ENCODE data around the gene RABL6.
"Not testable (repeated sequence)": the region's sequence is repeated elsewhere in the genome, so short reads cannot be mapped to it uniquely, and the experiment has no call there.

The RABL6 gene

GRCh38 chr9:136821826-136822544 lies 14.2 kb downstream of the RABL6 start:
- no peak for DNase-seq

GRCh38 chr9:136823136-136824046 lies 15.6 kb downstream of the RABL6 start:
- DNase-seq, result no peak

- DNase-seq, result no peak
These were observed 16.9 kb downstream of the RABL6 start for GRCh38 chr9:136824496-136825225.

- no peak for DNase-seq
These were observed 17.8 kb downstream of the RABL6 start for GRCh38 chr9:136825295-136826187.

DNA sequence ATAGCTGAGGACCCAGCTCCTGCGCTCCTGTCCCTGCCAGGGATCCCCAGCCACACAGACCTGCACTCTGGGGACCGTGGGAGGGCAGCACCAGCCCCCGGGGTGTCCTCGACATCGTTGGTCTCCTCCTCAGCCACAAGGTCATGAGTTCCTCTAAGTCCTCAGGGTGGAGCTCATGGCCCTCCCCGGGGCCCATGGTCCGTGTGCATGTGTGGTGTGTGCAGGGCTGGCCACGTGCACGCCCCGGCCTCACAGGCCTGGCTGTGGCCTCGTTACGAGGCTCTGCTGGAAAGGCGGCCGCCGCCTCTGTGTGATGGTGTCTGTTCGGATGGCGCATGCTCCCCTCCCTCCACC lies 18.4 kb downstream of the RABL6 start:
- DNase-seq, result no peak

DNA sequence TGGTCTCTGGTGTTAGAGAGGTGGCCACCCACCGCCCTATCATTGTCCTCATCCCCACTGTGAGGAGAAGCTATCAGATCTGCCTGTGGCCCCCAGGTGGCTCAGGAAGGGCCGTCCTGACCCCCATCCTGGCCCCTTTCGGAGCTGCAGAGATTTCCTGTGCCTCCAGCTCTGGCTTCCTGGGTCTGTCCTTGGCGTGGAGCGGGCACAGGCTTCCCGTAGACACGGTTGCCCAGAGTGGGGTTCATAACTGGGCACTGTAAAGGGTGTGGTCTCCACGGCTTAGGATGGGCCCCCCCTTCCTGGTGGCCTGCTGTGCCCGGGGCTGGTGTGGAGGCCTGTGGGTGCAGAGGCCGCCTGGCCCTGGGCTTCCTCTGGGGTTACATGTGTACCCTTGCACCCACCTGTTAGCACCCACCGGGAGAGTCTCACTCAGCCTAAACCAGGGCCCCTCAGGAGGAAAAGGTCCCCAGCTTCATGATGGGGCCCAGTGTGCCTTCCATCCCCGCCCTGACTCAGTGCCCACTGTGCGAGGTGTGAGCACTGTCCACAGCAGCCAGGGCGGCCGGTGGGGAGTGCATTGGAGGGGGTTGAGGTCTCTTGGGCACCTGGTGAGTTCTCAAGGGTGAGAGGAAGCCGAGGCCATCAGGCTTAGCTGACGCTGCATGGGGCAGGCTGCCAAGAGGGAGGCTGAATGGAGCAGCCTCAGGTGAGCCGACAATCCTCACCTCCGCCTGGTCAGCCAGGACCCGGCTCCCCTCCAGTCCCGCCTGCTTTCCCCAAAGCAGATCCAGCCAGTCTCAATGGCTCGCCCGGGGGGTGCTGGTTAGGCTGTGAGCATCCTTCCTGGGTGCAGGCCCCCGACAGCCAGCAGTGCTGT lies 19.2 kb downstream of the RABL6 start:
- DNase-seq, result no peak

DNA sequence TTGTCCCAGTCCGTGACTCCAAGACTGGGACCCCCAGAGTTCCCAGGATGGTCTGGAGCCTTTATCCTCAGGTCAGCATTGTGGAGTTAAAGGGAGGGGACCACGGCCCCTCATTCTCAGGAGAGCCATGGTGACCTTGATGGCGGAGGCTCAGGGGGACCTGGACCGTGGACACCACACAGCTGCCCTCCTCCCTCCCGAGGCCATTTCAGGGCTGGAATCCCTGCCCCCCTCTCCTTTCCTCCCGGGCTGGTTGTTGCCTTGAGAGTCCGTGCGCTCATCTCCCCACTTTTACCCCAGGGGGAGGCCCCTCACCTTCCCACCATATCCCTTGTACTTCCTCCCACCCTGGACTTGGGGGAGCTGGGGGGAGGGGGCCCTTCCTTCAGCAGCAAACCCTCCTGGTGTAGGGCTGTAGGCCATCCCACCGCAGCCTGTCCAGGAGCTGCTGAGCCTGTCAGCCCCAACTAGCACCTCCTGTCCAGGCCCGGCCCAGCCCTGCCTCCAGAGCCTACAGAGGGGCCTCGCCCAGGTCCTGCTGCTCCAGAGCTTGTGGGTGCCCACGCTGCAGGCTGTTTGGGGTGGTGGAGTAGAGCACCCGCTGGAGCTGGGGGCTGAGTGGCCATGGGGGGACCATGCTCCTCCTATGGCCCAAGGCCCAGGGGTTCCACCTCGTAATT lies 20.2 kb downstream of the RABL6 start:
- DNase-seq, result no peak

DNA sequence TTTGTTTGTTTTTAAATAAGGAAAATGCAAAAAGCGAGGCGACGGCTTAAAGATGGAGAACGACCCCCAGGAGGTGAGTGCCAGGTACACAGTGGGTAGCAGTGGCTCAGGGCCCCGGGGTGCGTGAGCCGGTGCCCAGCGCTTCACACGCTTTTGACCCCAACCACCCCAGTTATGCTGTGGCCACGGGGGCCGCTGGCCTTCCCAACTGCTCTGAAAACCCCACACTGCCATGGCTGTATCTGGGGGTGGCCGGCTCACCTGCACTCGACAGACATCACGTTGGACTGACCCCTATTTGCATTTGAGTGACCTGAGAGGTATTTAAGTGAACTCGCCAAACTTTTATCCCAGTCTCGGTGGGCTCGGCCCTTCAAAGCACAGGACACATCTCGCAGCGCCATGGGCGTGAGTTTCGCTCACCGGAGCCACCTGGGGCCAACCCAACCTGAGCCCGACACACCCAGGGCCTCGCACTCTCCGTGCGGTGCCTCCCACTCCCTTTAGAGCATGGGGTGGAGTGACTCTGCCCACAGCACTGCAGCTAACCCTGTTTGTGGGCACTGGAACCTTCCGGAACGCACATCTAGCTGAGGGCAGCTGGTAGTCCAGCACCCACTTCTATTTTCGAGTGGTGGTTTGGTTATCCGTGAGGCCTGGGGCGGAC lies 20.9 kb downstream of the RABL6 start:
- DNase-seq, result no peak

DNA sequence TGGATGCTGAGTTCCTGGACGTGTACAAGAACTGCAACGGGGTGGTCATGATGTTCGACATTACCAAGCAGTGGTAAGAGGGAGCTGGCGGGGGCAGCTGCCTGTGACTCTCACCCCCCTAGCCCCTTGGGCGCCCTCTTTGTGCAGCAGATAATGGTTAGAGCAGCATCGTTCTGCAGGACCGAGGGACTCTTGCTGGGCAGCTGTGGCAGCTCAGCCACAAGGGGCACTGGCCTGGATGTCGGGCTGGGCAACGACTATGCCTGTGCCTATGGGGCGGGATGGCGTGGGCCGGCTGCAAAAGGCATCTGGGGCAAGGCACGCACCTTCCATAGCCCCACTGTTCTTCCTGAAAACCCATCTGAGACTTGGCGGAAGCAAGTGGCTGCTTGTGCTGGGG lies 21.7 kb downstream of the RABL6 start:
- DNase-seq, result no peak

DNA sequence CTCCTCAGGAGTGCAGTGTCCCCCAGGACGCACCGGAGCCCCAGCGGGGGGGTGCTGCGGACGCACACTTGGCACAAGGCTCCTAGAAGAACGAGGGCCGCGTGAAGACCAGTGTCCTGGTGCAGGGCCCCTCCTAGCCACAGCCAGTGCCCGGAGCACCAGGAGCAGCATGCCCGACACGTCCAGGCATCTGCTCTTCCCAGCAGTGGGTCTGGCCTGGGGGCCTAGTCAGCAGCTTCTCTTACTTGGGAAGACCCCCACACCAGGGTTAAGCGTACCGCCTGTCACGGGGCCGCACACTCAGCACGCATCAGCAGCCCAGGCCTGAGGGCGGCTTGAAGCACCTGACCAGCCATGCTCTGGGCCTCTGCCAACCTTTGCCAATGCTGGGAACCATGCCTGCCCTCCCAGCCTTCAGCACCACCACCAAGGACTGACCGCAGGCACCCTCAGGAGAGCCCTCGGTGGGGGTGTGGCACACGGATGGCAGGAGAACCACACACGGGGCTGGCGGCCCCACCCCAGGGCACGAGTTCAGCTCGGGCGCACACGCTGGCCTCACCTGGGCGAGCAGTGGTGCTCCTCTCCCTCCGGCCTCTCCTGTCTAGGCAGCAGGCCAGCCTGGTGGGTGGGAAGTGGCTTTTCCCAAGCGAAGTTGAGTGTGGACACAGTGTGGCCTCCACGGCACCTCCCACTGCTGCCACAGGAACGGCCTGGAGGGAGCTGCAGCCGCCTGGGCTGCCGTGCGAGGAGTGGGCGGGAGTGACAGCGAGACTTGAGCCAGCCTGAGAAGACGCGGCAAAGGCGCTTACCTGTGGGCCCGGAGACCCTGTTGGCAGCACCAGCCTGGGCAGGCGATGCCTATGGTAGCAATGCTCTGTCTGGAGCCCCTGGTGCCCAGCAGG lies 22.5 kb downstream of the RABL6 start:
- no peak for DNase-seq

GRCh38 chr9:136831002-136831719 lies 23.4 kb downstream of the RABL6 start:
- no peak for DNase-seq

DNA sequence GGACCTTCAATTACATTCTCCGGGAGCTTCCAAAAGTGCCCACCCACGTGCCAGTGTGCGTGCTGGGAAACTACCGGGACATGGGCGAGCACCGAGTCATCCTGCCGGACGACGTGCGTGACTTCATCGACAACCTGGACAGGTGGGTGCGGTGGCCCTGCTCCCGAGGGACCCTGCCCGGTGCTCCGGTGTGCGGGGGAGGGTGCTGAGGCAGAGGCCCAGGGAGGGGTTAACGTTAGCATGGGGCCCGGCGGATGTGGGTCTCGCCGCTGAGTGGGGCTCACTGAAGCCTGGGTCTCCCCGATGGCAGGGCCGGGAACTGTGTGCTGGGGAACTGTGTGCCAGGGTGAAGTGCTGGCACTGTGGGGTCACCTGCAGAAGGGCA lies 24.0 kb downstream of the RABL6 start:
- no peak for DNase-seq

DNA sequence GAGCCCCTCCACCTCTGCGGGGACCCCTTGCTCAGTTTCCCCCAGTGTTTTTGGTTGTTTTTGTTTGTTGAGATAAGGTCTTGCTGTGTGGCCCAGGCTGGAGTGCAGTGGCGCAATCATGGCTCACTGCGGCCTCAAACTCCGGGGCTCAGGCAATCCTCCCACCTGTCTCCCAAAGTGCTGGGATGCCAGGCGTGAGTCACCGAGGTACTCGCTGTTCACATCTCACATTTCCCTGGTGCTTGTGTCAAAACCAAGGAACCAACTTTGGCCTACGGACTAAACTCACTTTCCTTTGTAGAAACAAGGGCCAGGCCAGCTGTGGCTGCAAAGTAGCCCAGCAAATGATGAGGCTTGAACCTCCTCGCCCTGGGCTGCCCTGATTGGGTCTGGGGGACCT lies 24.8 kb downstream of the RABL6 start:
- no peak for DNase-seq

- DNase-seq, result not testable (repeated sequence)
These were observed 25.8 kb downstream of the RABL6 start for GRCh38 chr9:136833381-136834048.

- DNase-seq, result no peak
These were observed 27.6 kb downstream of the RABL6 start for GRCh38 chr9:136835162-136835931.

DNA sequence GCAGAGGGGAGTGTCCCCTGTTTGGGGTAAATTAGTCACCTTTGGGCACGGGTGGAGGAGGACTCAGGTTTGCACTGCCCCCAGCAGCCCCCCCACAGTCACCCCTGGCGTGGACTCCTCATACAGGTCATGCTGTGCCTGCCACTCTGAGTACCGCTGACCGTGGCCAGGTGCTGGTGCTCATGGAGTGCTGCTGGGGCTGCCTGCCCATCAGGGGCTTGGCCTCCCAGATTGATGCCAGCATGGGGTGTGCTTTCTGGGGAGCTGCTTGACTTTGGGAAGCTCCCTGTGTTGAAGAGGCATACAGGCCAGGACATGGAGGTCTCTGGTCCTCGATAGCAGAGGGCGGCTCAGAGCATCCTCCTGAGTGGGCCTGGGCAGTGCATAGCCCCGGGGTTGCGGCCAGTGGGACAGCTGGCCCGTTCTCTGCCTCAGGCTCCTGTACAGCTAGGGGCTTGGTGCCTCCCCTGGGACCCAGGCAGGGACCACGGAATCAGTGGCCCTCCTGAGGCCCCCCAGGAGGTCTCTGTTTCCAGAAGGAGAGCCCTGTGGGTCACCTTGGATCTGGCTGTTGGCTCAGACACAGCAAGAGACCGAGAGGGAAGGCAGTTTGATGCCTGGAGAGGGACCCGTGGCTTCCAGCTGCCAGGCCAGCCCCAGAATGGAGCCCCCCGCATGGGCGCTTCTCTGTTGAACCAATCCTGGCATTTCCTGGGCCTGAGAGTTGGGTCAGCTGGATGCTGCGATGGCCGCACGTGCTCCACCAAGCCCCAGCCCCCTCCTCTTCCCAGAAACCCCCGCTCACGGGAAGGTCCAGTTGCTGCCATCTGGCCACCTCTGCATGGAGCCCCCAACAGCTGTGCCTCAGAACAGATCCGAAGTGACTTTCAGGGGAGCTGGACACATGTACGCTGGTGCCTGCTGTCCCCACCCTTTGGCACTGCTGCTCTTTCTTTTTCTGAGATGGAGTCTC lies 28.5 kb downstream of the RABL6 start:
- no peak for DNase-seq

Data from T1000 (cell line).